ENCODE data around the gene SMYD3.

Gene SMYD3

GRCh38 chr1:246149543-246149942 lies 357.5 kb downstream of the SMYD3 start:
- TF ChIP-seq SIN3A (IDR thresholded peaks at IDR 0.05; ENCODE audit: borderline replicate concordance, insufficient read depth, low read length) (no peak), TAF1 (IDR thresholded peaks at IDR 0.05; ENCODE audit: borderline replicate concordance, insufficient read depth, low read length) (no peak), REST (IDR thresholded peaks at IDR 0.05; ENCODE audit: insufficient read depth in 1 of 2, low read depth in 2 of 2, low read length in 2 of 2) (no peak), FOXP2 (optimal IDR thresholded peaks at IDR 0.05; ENCODE audit: borderline replicate concordance, extremely low read depth, extremely low read length, insufficient read depth) (no peak), POLR2AphosphoS5 (IDR thresholded peaks at IDR 0.05; ENCODE audit: low read depth, low read length) (no peak)

- TF ChIP-seq SIN3A (IDR thresholded peaks at IDR 0.05; ENCODE audit: borderline replicate concordance, insufficient read depth, low read length), result no peak
- no peak for TF ChIP-seq POLR2AphosphoS5 (IDR thresholded peaks at IDR 0.05; ENCODE audit: low read depth, low read length)
- no peak for TF ChIP-seq FOXP2 (optimal IDR thresholded peaks at IDR 0.05; ENCODE audit: borderline replicate concordance, extremely low read depth, extremely low read length, insufficient read depth)
- no peak for TF ChIP-seq REST (IDR thresholded peaks at IDR 0.05; ENCODE audit: insufficient read depth in 1 of 2, low read depth in 2 of 2, low read length in 2 of 2)
- TF ChIP-seq TAF1 (IDR thresholded peaks at IDR 0.05; ENCODE audit: borderline replicate concordance, insufficient read depth, low read length), result no peak
These were observed 359.3 kb downstream of the SMYD3 start for GRCh38 chr1:246147524-246148461.

GRCh38 chr1:246146804-246147523 lies 360.1 kb downstream of the SMYD3 start:
- TF ChIP-seq SIN3A (IDR thresholded peaks at IDR 0.05; ENCODE audit: borderline replicate concordance, insufficient read depth, low read length) (no peak), POLR2AphosphoS5 (IDR thresholded peaks at IDR 0.05; ENCODE audit: low read depth, low read length) (no peak), TAF1 (IDR thresholded peaks at IDR 0.05; ENCODE audit: borderline replicate concordance, insufficient read depth, low read length) (no peak), REST (IDR thresholded peaks at IDR 0.05; ENCODE audit: insufficient read depth in 1 of 2, low read depth in 2 of 2, low read length in 2 of 2) (no peak), FOXP2 (optimal IDR thresholded peaks at IDR 0.05; ENCODE audit: borderline replicate concordance, extremely low read depth, extremely low read length, insufficient read depth) (no peak)

GRCh38 chr1:246145900-246146299 lies 361.2 kb downstream of the SMYD3 start:
- no peak for TF ChIP-seq SIN3A (IDR thresholded peaks at IDR 0.05; ENCODE audit: borderline replicate concordance, insufficient read depth, low read length)
- no peak for TF ChIP-seq REST (IDR thresholded peaks at IDR 0.05; ENCODE audit: insufficient read depth in 1 of 2, low read depth in 2 of 2, low read length in 2 of 2)
- no peak for TF ChIP-seq POLR2AphosphoS5 (IDR thresholded peaks at IDR 0.05; ENCODE audit: low read depth, low read length)
- TF ChIP-seq FOXP2 (optimal IDR thresholded peaks at IDR 0.05; ENCODE audit: borderline replicate concordance, extremely low read depth, extremely low read length, insufficient read depth), result no peak
- no peak for TF ChIP-seq TAF1 (IDR thresholded peaks at IDR 0.05; ENCODE audit: borderline replicate concordance, insufficient read depth, low read length)
